Fibroblast of lung (primary cell): Measurements from ENCODE around the gene PTDSS2. TPM values are rescaled to one million over a fixed set of nuclear protein-coding genes. Genes with fewer than 3 reads are reported as not detected.

Experiments used
- DNase-seq, 2 donors: peaks; one replicate each; pipeline versions ENCODE4 v3.0.0 to v3.0.0-alpha.2; 2010; ENCODE audit warnings: low read depth in 2 of 2
- H2AFZ ChIP-seq: 2 replicates; pipeline ENCODE4 v1.5.1; 2012; ENCODE audit warnings: low read length, control low read depth, inconsistent platforms
- H3K27ac ChIP-seq: 2 replicates; pipeline ENCODE4 v1.5.1; 2011; ENCODE audit warnings: low read length, control low read depth; ENCODE audit not compliant: insufficient read depth
- H3K27me3 ChIP-seq: 2 replicates; pipeline ENCODE4 v1.5.1; 2011; ENCODE audit warnings: mild to moderate bottlenecking, low read length; ENCODE audit not compliant: control insufficient read depth, insufficient read depth
- H3K36me3 ChIP-seq: 2 replicates; pipeline ENCODE4 v1.5.1; 2011; ENCODE audit warnings: low read length; ENCODE audit not compliant: control insufficient read depth, insufficient read depth
- H3K4me1 ChIP-seq: 2 replicates; pipeline ENCODE4 v1.5.1; 2011; ENCODE audit warnings: low read length; ENCODE audit not compliant: control insufficient read depth, insufficient read depth; ENCODE audit errors: extremely low read depth
- H3K4me2 ChIP-seq: 2 replicates; pipeline ENCODE4 v1.5.1; 2011; ENCODE audit warnings: low read length, control low read depth; ENCODE audit not compliant: insufficient read depth; ENCODE audit errors: extremely low read depth
- H3K4me3 ChIP-seq, 4 experiments: fragments of 200-600 bp in 1 of 4; sonication (generic) in 1 of 4; replicated peaks in 1 of 4; 2 replicates each; pipeline ENCODE4 v1.5.1; 2011 to 2016; ENCODE audit warnings: low read length in 4 of 4, low read depth in 3 of 4, mild to moderate bottlenecking in 3 of 4, control low read depth in 2 of 4, inconsistent platforms in 1 of 4, mixed read lengths in 1 of 4; ENCODE audit not compliant: insufficient read depth in 1 of 4; ENCODE audit errors: control extremely low read depth in 1 of 4
- H3K79me2 ChIP-seq: 2 replicates; pipeline ENCODE4 v1.5.1; 2012; ENCODE audit warnings: mild to moderate bottlenecking, low read length, inconsistent platforms; ENCODE audit not compliant: control insufficient read depth, insufficient read depth
- H3K9ac ChIP-seq: 2 replicates; pipeline ENCODE4 v1.5.1; 2011; ENCODE audit warnings: mild to moderate bottlenecking, low read length, control low read depth; ENCODE audit not compliant: insufficient read depth
- H3K9me3 ChIP-seq: 2 replicates; pipeline ENCODE4 v1.5.1; 2012; ENCODE audit warnings: low read depth, low read length; ENCODE audit not compliant: control insufficient read depth, insufficient read depth
- H4K20me1 ChIP-seq: 2 replicates; pipeline ENCODE4 v1.5.1; 2011; ENCODE audit warnings: low read length; ENCODE audit not compliant: control insufficient read depth, insufficient read depth; ENCODE audit errors: extremely low read depth
- CTCF ChIP-seq, 2 donors: IDR thresholded peaks in 1 of 2; conservative IDR thresholded peaks in 1 of 2; 1 replicate in 1 of 2; 2 replicates in 1 of 2; pipeline ENCODE4 v1.5.1; 2011 to 2012; ENCODE audit warnings: low read length in 2 of 2, control low read depth in 1 of 2, inconsistent platforms in 1 of 2, low read depth in 1 of 2, mild to moderate bottlenecking in 1 of 2
- EZH2 ChIP-seq: IDR thresholded peaks from 2 replicates; pipeline ENCODE4 v1.5.1; 2012; ENCODE audit warnings: low read length, control low read depth, mild to moderate bottlenecking; ENCODE audit errors: missing control alignments
- polyA plus RNA-seq, 2 donors: library from polyadenylated mRNA; depleted of rRNA in 1 of 2; stranded (reverse) in 1 of 2; unstranded in 1 of 2; fragments of >200 nt; gene quantifications; 2 replicates each; pipeline ENCODE4 v1.2.1, GENCODE V29; 2011 to 2012; ENCODE audit warnings: missing spikeins in 1 of 2
- total RNA-seq: library from RNA; depleted of rRNA; stranded (reverse); fragments of >200 nt; gene quantifications from 2 replicates; pipeline ENCODE4 v1.2.1, GENCODE V29; 2014

The PTDSS2 gene
- total and polyA plus RNA-seq, 2 donors (not counting 1 experiment from before 2014, with no cell fraction given): 17.4 to 36.7 TPM

GRCh38 chr11:438101-438844 is 11.8 kb upstream of the PTDSS2 start:
- H3K79me2 ChIP-seq: no peaks in the 10 kb centered on the region
- H3K27me3 ChIP-seq: peaks cover 2% of the 10 kb centered on the region
- no peak overlapping the region for H3K4me2 ChIP-seq

DNA sequence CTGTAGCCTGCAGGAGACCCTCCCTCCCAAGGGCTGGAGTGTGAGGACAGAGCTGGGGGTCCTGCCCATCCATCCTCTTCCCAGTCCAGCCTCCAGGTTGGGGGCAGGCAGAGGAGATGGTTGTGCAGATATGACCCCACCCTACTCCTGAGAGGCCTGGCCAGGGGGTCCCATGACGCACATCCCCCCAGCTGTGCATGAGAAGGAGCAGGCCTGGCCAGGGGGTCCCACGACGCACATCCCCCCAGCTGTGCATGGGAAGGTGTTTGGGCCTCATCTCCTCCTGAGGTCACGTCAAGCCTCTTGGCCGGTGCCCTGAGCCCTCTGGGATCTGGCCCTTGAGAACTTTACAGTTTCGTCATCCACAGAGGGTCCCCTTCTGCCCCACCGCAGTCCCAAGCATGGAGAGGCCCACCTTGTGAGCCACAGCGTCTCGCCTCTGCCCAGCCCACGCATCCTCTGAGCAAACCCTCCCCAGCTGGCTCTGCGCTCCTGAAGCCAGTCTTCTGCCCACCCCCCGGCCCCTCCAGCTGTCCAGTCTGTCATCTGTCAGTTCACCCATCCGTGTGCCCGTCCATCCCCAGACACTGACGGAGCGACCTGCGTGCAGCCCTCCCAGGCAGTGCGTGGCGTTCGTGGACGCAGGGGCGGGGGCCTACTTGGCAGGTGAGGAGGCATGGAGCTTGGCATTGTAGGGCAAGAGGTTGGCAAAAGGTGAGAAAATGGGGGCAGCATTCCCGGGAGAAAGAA is 10.6 kb upstream of the PTDSS2 start:
- H3K27ac ChIP-seq: no peak overlapping the region
- H3K9me3 ChIP-seq: no peaks in the 10 kb centered on the region
- H3K4me1 ChIP-seq: peaks cover 2% of the 10 kb centered on the region
- no peak overlapping the region for H2AFZ ChIP-seq
- DNase-seq: no peak
- H3K79me2 ChIP-seq: no peaks in the 10 kb centered on the region
- H3K4me3 ChIP-seq: no peak overlapping the region
- peaks cover 2% of the 10 kb centered on the region for H3K27me3 ChIP-seq
- no peaks in the 10 kb centered on the region for H4K20me1 ChIP-seq
- no peak overlapping the region for H3K9ac ChIP-seq
- no peak overlapping the region for H3K4me2 ChIP-seq
- TF ChIP-seq CTCF (conservative IDR thresholded peaks at IDR 0.05 in 1 of 2, IDR thresholded peaks at IDR 0.05 in 1 of 2; ENCODE audit: low read depth in 1 of 2, low read length in 2 of 2) (no peak), EZH2 (no peak)
- H3K36me3 ChIP-seq: no peaks in the 10 kb centered on the region

More at GRCh38 chr11:438101-438844, 11.8 kb upstream of the PTDSS2 start:
- H3K27ac ChIP-seq: no peak overlapping the region
- no peak overlapping the region for H2AFZ ChIP-seq
- H3K9me3 ChIP-seq: no peaks in the 10 kb centered on the region
- no peaks in the 10 kb centered on the region for H3K4me1 ChIP-seq
- no peak for TF ChIP-seq CTCF (conservative IDR thresholded peaks at IDR 0.05 in 1 of 2, IDR thresholded peaks at IDR 0.05 in 1 of 2; ENCODE audit: low read depth in 1 of 2, low read length in 2 of 2)
- no peak for TF ChIP-seq EZH2
- no peak overlapping the region for H3K9ac ChIP-seq
- no peak overlapping the region for H3K4me3 ChIP-seq
- no peaks in the 10 kb centered on the region for H3K36me3 ChIP-seq
- no peak for DNase-seq
- no peaks in the 10 kb centered on the region for H4K20me1 ChIP-seq
